GM10248 (cell line): ENCODE measurements around the gene XPNPEP1.

Experiments used
- CTCF ChIA-PET: fragments of 300-600 bp; sonication (Branson Sonifier 250); formaldehyde crosslinking; extraction: SDS; loops from one replicate; lab custom pipeline; 2021; ENCODE audit warnings: antibody characterized with exemption; lab: Yijun Ruan, JAX
- POLR2A ChIA-PET: fragments of 350-650 bp; sonication (Branson Sonifier 250); formaldehyde crosslinking; extraction: SDS; loops from one replicate; lab custom pipeline; 2020; ENCODE audit warnings: antibody characterized with exemption; lab: Yijun Ruan, JAX
- DNase-seq: peaks from one replicate; pipeline ENCODE4 v3.0.0; 2012; ENCODE audit errors: extremely low spot score
- TF ChIP-seq, protein P1 (sequence below): IDR thresholded peaks from 2 replicates; pipeline ENCODE4 v1.5.1; 2012; ENCODE audit warnings: mild to moderate bottlenecking, low read depth; ENCODE audit errors: extremely low read depth, missing control alignments, control extremely low read depth

The XPNPEP1 gene

DNA sequence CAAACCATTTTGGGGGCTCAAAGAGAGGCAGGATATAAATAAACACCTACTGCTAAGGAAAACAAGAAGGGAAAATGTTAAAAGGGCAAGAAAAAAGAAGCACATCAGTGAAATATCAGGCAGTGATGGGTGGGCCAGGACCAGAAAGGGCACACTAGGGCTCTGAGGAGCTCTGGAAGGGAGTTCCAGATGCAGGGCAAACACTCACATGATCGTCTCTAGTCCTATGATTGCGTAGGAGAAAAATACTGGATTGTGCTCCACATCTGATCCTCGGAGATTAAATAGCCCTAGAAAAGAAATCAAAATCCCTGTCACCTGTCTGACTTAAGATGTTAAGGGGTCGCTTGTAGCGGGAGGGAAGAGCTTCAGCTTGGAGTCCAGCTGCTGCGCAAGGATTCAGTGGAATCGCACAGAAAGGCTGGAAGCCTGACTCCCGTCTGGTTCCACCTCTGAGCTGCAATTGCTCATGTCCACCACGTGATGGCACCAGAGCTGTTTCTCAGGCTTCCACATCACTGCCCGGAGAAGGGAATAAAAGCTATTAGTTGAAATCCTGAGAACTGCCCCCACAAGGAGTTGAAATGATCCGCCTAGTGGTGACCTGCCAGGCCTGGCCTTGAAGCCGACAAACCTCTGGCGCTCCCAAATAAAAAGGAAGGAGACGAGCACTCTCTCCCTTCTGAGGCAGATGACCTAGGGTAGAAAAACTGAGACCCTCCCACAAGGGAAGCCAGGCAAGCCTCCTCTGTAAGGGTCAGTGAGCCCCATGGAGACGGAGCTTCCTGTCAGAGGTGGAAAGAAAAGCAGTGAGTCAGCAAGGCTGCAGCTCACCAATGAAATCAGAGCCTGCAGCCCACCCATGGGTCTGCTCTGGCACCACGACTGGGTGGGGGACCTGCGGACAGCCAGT, 39.2 kb downstream of the XPNPEP1 start:
- POLR2A ChIA-PET: no interaction called here
- DNase-seq: peak; percentile 79
- TF ChIP-seq, protein P1, sequence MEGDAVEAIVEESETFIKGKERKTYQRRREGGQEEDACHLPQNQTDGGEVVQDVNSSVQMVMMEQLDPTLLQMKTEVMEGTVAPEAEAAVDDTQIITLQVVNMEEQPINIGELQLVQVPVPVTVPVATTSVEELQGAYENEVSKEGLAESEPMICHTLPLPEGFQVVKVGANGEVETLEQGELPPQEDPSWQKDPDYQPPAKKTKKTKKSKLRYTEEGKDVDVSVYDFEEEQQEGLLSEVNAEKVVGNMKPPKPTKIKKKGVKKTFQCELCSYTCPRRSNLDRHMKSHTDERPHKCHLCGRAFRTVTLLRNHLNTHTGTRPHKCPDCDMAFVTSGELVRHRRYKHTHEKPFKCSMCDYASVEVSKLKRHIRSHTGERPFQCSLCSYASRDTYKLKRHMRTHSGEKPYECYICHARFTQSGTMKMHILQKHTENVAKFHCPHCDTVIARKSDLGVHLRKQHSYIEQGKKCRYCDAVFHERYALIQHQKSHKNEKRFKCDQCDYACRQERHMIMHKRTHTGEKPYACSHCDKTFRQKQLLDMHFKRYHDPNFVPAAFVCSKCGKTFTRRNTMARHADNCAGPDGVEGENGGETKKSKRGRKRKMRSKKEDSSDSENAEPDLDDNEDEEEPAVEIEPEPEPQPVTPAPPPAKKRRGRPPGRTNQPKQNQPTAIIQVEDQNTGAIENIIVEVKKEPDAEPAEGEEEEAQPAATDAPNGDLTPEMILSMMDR: peak; percentile 85
- CTCF ChIA-PET: interaction anchor here (0.7 to 5.8 kb wide), 42 partner anchors 9 to 405 kb away, joined by 3 to 60 read pairs (median 4); partner anchors contain the start of gene XPNPEP1

DNA sequence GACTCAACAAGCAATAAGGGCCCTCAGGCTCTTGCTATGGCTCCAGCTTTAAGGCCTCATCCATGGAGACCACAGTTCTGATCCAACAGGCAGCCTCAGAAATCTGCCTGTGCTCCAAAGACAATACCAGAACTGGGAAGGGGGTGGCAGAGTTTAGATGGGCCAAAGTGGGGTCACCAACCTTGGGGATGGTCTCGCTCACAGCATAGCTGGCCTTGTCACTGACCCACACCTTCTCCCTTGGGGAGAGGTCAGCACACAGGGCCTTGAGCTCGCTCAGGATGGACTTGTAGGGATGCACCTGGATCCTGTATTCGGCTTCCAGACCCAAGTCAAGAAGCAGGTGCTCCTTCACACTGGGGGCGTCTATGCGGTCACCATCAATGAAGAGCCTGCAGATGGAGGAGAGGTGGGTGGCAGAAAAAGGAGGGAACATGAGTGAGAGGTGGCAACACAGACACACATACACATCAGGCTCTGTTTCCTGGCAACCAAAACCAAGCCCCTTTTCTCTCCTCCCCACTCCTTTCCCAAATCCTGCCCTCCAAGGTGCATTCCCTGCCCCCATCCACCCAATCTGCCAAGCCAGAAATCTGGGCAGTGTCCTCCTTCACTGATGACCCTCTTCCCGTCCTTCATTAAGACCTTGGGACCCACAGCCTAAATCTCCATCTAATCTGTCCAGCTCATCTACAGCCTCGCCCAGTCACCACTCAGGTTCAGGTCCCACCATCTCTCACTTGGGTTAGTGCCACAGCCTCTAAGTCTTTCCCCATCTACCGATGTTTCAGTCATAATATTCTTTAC, 40.9 kb downstream of the XPNPEP1 start:
- ChIA-PET CTCF (interaction anchor here (1.1 to 5.8 kb wide), 10 partner anchors 10 to 218 kb away, joined by 3 to 60 read pairs (median 8); no protein-coding TSS in a partner anchor), POLR2A (no interaction called here)
- DNase-seq: no peak
- TF ChIP-seq, protein P1: no peak

DNA sequence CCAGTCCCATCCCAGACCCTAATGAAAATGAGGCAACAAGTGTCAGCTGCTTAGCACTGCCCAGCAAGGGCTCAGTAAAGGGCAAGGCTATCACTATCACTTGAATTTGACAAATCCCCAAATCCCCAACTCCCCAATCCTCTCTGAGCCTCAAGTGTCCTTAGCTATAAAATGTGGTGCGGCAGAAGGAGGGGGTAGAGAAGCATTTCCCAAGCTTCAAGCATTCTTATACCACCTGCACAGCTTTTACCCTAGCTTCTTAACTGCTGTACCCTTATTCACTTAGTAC, 41.6 kb downstream of the XPNPEP1 start:
- ChIA-PET POLR2A (no interaction called here), CTCF (interaction anchor here (1.1 to 5.8 kb wide), 8 partner anchors 9 to 134 kb away, joined by 4 to 60 read pairs (median 17); no protein-coding TSS in a partner anchor)
- TF ChIP-seq, protein P1: no peak

DNA sequence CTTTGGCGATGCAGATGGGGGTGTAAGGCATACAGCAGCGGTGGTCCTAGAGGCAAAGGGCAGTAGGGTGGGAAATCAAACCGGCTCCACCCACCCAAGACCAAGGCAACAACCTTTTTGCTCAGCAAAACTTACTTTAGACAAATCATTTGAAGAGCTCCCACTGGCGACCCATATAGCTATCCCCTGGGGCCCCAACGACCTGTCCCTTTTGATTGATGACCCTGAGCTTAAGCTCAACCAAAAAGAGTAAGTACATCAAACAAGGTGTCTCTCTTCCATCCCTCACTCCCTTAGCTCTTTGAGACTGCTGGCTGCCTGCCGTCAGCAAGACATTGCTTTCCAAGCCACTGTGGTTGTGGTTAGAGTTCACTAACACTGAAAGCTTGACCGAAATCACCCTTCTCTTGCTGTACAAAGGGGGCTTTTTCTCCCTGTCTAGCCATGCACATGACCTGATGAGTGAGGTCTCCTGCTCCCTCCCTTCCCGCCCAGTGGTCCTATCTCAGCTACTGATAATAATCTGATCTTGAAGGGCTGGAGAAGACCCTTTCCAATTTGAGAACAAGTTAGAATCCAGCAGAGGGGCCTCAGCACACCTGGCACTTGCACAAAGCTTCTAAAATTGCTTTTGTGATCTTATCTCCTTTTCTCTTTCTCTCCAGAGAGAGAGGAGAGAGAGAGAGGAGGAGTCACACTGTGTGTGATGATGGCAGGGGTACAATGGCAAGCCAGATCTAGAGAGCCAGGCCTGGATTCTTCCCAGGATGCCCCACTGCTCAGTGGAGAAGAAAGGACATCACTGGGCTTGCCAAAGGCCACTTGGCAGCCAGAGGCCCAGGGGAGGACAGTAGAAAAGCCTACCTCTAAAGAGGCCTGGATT, 42.2 kb downstream of the XPNPEP1 start:
- CTCF ChIA-PET: interaction anchor here (0.9 to 5.8 kb wide), 12 partner anchors 8 to 250 kb away, joined by 3 to 60 read pairs (median 4); no protein-coding TSS in a partner anchor
- no peak for DNase-seq
- TF ChIP-seq, protein P1: no peak
- POLR2A ChIA-PET: interaction anchor here (0.6 kb wide), 1 partner anchor 416 kb away, joined by 4 read pairs; no protein-coding TSS in a partner anchor

More for the DNA sequence above, 41.6 kb downstream of the XPNPEP1 start:
- DNase-seq: no peak

DNA sequence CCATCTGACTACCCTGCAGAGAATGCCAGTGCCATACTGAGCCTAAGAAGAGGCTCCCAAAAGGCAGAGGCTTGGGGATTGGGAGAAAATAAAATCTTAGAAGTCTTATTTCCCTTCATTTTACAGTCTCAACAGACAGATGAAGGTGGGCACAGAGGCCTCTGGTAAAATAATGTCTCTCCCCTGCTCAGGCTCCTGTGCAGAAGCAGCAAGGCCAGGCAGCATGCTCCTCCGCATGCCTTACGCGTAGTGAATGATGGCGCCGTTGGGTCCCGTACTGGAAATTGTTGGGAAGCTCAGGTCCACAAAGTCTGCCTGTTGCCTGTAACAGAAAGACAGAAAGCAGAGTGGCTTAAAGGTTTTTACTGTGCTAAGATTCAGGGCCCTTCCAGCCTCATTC, 45.8 kb downstream of the XPNPEP1 start:
- TF ChIP-seq, protein P1: no peak
- ChIA-PET POLR2A (no interaction called here), CTCF (interaction anchor here (1.5 kb wide), 1 partner anchor 12 kb away, joined by 5 read pairs; no protein-coding TSS in a partner anchor)
- no peak for DNase-seq
